HG03354 (cell line): ENCODE results near the gene DGAT2.
"Not testable (repeated sequence)": the region's sequence is repeated elsewhere in the genome, so short reads cannot be mapped to it uniquely, and the experiment has no call there.

Experiments used
- ATAC-seq: cut with Tn5 transposase; IDR thresholded peaks from one replicate; pipeline ENCODE4 v1.9.1; 2021; ENCODE audit warnings: mild to moderate bottlenecking; ENCODE audit not compliant: unreplicated experiment, poor library complexity, severe bottlenecking

The DGAT2 gene

GRCh38 chr11:75748729-75749273 is 19.8 kb upstream of the DGAT2 start:
- ATAC-seq, result not testable (repeated sequence)

GRCh38 chr11:75754933-75755332 is 13.6 kb upstream of the DGAT2 start:
- ATAC-seq, result not testable (repeated sequence)

DNA sequence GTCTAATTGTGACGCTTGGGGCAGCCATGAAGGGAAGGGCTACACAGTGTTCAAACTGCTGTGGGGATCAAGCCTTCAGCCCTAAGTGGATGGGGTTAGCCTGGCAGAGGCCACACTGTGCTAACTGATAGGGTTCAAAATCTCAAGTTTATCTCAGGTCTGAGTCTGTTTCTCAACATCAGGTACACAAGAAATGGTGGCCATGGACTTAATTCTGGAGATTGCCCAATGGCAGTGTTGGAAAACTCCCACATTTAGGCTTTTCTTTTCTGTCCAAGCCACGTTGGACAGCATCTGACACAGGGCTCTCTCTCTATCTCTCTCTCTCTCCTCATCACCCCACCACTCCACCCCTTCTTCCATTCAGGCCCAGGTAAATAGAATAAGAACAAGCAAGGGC is 10.9 kb upstream of the DGAT2 start:
- no peak for ATAC-seq

DNA sequence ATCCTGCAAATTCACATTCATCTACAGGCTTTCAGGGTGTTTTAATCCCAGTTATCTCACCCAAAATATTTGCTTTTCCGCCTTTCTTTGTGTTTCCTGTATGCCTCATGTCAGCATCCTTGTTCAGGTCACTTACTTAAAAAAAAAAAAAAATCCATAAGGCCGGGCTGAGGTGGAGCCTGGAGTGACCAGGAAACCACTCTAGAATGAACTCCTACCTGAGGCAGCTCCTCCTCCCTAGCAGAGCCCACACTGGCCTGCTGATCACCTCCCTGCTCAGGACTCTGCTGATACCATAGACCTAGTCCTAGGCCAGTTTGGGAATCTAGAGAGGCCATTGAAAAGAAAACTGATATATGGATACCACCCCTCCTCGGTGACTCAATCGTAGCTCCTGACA is 8.7 kb upstream of the DGAT2 start:
- ATAC-seq, result no peak

- ATAC-seq, result no peak
Observed at GRCh38 chr11:75760243-75760642, 8.3 kb upstream of the DGAT2 start.

DNA sequence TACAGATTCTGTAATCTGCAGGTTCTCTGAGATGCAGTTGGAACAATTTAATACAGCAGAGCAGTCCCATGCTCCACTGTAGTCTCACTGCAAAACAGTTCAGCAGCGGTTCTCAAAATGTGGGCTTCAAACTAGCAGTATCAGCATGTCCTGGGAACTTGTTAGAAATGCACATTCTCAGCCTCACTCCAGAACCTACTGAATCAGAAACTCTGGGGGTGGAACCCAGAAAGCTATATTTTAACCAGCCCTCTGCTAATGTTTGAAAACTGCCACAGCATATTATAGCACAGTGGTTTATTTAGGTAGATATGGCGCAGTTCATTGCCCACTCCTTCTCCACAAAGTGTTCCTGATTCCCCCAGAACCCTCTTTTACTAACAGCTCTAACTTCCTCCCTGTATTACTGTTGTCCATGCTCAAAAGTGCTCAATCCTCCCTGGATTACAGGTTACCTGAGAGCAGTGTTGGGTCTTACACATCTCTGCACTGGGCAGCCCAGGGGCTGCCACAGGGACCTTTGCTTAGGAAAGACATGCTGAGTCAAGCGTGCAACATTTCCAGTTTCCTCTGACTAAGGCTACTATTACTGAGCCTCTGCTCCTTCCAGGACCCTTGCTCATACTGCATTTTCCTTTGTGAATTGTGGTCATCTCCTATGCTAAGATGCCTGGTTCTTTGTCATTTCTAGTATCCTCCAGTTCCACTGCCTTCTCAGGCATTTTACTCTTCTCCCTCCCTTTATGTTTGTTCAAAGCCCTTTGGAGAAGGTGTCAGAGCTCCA is 7.7 kb upstream of the DGAT2 start:
- ATAC-seq, result no peak

DNA sequence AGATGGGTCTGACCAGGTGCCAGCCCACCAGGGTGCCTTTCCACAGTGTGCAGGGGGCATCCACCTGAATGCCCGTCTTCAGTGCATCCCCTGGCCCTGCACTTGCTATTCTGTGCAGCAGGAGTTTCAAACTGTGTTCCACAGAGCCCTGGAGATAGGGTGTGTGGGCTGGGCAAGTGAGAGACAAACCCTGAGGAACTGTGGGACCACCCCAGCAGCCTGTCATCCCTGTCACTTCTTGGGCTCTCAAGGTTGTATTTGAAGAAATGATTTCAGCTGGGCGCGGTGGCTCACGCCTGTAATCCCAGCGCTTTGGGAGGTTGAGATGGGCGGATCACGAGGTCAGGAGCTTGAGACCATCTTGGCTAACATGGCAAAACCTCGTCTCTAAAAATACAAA is 6.4 kb upstream of the DGAT2 start:
- no peak for ATAC-seq

DNA sequence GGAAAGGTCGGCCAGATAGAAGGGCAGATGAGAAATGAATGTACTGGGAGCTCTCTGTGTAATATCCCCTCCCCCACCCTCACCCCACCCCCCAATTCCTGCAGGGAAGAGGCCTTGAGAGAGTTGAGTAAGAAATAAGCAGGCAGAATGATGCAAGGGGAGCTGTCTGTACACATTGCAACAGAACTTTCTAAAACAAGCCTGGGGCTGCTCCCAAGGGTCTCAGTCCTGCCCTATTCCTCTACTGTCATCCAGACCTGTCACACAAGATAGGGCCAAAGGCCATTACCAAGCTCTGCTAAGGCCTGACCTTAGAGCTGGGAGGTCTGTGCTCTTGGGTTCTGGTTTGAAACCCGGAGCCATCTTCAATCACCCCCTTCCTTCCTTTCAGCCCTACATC is 5.7 kb upstream of the DGAT2 start:
- no peak for ATAC-seq

DNA sequence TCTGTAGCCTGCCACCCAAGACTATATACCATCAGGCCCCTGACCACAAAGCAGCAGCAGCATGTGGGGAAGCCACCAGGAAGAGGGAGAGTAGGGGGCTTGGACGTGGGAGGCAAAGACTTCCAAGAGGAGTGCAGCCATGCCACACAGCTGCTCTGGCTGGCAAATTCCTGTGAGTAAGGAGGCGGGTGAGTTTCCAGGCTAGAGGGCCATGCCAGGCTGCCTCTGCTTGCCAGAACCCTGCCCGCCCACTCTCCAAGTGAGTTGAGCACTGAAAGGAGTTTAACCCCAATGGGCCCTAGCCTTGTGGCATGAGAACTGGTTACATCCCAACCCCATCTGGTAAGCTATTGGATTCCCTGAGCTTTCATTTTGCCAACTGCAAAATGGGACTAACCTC is 4.7 kb upstream of the DGAT2 start:
- no peak for ATAC-seq

DNA sequence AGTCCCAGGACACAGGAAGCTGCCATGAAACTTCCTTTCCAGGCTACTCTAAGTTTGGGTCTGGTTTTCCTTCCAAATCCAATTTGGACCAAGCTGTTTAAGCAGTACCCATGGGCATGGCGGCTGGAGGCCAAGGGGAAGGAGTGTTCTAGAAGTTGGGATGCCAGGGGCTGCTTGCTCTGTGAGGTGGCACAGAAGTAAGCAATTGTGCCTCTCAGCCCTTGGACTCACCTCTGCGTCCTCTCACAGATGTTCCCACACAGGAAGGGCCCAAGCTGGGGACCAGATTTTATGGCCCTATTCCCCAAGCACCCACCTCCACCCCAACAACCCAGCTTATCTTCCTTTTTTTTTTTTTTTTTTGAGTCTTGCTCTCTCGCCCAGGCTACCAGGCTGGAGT is 3.5 kb upstream of the DGAT2 start:
- ATAC-seq, result no peak

DNA sequence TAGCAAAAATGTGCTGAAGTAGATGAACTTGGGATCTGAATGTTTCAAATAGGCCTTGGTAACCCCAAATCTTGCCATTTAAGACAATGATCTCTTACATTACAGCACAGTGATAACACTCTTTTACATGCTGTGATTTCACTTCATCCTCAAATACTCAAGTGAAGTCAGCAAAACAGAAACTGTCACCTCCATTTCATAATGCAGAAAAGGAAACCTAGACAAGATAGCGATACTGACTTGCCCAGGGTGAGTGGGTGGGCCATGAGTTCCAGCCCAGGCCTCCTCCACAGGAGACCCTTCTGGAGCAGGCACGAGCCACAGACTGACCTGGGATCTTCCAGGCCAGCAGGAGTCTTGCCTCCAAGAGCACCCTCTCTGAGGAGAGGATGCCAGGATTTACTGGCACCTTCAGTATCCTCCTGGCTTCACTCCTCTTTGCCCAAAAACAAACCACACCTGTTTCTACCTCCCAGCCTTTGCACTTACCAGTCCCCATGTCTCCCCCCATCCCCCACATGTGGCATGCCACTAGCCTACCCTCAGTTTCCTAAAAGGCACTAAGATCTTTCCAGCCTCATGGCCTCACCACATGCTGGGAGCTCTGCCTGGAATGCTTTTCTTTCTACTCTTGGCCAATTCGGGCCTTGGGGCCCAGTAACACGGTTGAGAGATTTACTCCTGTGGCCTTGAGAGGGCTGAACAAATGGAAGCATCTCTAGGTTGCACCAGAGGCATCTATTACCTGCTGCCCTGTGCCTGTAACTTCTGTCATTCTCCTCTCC is 1.9 kb upstream of the DGAT2 start:
- ATAC-seq, result no peak

DNA sequence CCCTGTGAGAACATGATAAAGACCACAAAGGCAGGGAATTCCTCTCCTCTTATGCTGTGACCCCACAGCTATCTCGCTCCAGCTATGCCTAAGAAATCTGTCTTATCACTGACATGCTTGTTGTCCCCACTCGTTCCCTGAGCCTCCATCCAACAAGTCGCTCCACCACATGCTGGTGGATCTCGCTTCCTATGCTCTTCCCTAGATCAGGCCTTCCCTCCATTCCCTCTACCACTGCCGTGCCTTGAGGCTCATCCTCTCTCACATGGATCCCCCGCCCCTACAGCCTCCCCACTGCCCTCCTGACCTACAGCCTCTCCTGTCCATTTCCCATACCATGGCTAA is 1.4 kb upstream of the DGAT2 start:
- no peak for ATAC-seq

GRCh38 chr11:75767793-75768111 is 826 bp upstream of the DGAT2 start:
- ATAC-seq, result no peak

GRCh38 chr11:75768909-75769771 is 562 bp downstream of the DGAT2 start:
- no peak for ATAC-seq

GRCh38 chr11:75770102-75770501 is 1.5 kb downstream of the DGAT2 start:
- ATAC-seq, result no peak

- no peak for ATAC-seq
Observed at GRCh38 chr11:75771646-75772410, 3.2 kb downstream of the DGAT2 start.

- peak; percentile 89 for ATAC-seq
Observed at GRCh38 chr11:75773595-75774353, 5.2 kb downstream of the DGAT2 start.

DNA sequence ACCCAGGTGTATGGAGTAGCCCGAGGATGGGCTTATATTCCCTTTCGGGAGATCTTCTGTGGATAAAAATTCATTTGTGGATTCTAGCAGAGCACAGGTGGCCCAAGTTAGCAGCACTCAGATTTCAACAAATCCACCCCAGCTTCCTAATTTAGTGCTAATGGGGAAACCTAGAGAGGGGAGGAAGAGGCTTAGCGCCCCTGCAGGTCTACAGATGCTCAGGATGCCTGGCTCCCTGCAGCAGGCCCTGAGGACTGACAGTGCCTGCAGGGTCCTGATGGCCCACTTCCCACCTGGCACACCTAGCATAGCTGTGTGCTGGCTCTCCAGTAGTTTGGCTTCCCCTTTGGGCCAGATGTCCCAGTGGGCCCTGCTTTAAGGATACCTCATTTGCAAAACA is 6.5 kb downstream of the DGAT2 start:
- no peak for ATAC-seq

GRCh38 chr11:75776546-75776945 is 8.0 kb downstream of the DGAT2 start:
- ATAC-seq, result no peak
